ENCODE data around the gene TNRC18. TPM values are rescaled to one million over a fixed set of nuclear protein-coding genes. Genes with fewer than 3 reads are reported as not detected.

Gene TNRC18
- total and polyA plus RNA-seq, 7 donors = 5.9 to 27.9 (median 18.5) TPM

GRCh38 chr7:5424749-5425506 is 1.3 kb upstream of the TNRC18 start:
- intact Hi-C loops (cut with DNase I) = no loop called here
- WGBS, 3 donors = 0 to 1% (median 0%) methylated on average over 43 to 44 of the region's 44 CpGs
- Histone ChIP-seq H3K9me3 (no peaks in the 10 kb centered on the region), H3K27me3 (ENCODE audit: insufficient read depth in 3 of 3, low read length in 2 of 3) (no peaks in the 10 kb centered on the region), H3K4me1 (peaks cover 14% of the 10 kb centered on the region), H3K4me3 (peak overlapping the region; percentile 99), H3K27ac (peak overlapping the region; percentile 100), H3K36me3 (ENCODE audit: insufficient read depth in 1 of 2, low read depth in 1 of 2) (no peaks in the 10 kb centered on the region)
- no peak for TF ChIP-seq CTCF (IDR thresholded peaks at IDR 0.05)
- DNase-seq (peak; percentile 69 to 79), ATAC-seq (no peak)

GRCh38 chr7:5423976-5424748 is 528 bp upstream of the TNRC18 start:
- DNase-seq (peak; percentile 95 to 96), ATAC-seq (peak; percentile 14 to 55 (median 30))
- no peaks in the 10 kb centered on the region for H3K27me3 ChIP-seq (ENCODE audit: insufficient read depth in 3 of 3, low read length in 2 of 3)
- no peaks in the 10 kb centered on the region for H3K9me3 ChIP-seq
- no peak for TF ChIP-seq CTCF (IDR thresholded peaks at IDR 0.05)
- H3K27ac ChIP-seq = peak overlapping the region; percentile 100
- WGBS, 3 donors = 0 to 1% (median 0%) methylated on average over 55 to 57 of the region's 57 CpGs
- H3K4me3 ChIP-seq = peak overlapping the region; percentile 99
- peaks cover 9% of the 10 kb centered on the region for H3K4me1 ChIP-seq
- intact Hi-C loops (cut with DNase I) = no loop called here
- no peaks in the 10 kb centered on the region for H3K36me3 ChIP-seq (ENCODE audit: insufficient read depth in 1 of 2, low read depth in 1 of 2)

- DNase-seq (peak in 1 of 2 donors; percentile 56), ATAC-seq (no peak)
- 0 to 1% (median 0%) methylated on average over 53 to 56 of the region's 56 CpGs for WGBS, 3 donors
Observed at GRCh38 chr7:5422396-5423305, 983 bp downstream of the TNRC18 start.

More at GRCh38 chr7:5422396-5423305, 983 bp downstream of the TNRC18 start:
- peak overlapping the region; percentile 99 for H3K4me3 ChIP-seq
- H3K36me3 ChIP-seq (ENCODE audit: insufficient read depth in 1 of 2, low read depth in 1 of 2) = no peaks in the 10 kb centered on the region
- peaks cover 11% of the 10 kb centered on the region for H3K4me1 ChIP-seq
- no peak for TF ChIP-seq CTCF (IDR thresholded peaks at IDR 0.05)
- H3K9me3 ChIP-seq = no peaks in the 10 kb centered on the region
- peak overlapping the region; percentile 100 for H3K27ac ChIP-seq
- intact Hi-C loops (cut with DNase I) = no loop called here
- no peaks in the 10 kb centered on the region for H3K27me3 ChIP-seq (ENCODE audit: insufficient read depth in 3 of 3, low read length in 2 of 3)

All from psoas muscle (tissue), 8 donors.